ENCODE data around the gene ATG5. TPM values are rescaled to one million over a fixed set of nuclear protein-coding genes. Genes with fewer than 3 reads are reported as not detected.

The ATG5 gene
- total RNA-seq, 3 donors from 2014 or later, result 39.4 to 51.6 (median 43.0) TPM

GRCh38 chr6:106216527-106216926 is 109.0 kb downstream of the ATG5 start:
- intact Hi-C loops (cut with DNase I, micrococcal nuclease), result no loop called here
- Histone ChIP-seq H3K4me1 (ENCODE audit: low read depth) (no peaks in the 10 kb centered on the region), H3K9me3 (no peaks in the 10 kb centered on the region), H3K4me3 (no peak overlapping the region), H3K36me3 (ENCODE audit: low read depth) (no peaks in the 10 kb centered on the region)
- DNase-seq, result no peak
- no peak for TF ChIP-seq CTCF (IDR thresholded peaks at IDR 0.05)
- no peak for ATAC-seq

- no peak for TF ChIP-seq CTCF (IDR thresholded peaks at IDR 0.05)
- H3K4me1 ChIP-seq (ENCODE audit: low read depth), result no peaks in the 10 kb centered on the region
- ATAC-seq (no peak), DNase-seq (no peak)
- intact Hi-C loops (cut with DNase I, micrococcal nuclease), result no loop called here
- no peak overlapping the region for H3K4me3 ChIP-seq
- H3K9me3 ChIP-seq, result no peaks in the 10 kb centered on the region
- H3K36me3 ChIP-seq (ENCODE audit: low read depth), result no peaks in the 10 kb centered on the region
These were observed 110.0 kb downstream of the ATG5 start for GRCh38 chr6:106215608-106216007.

- no peak for TF ChIP-seq CTCF (IDR thresholded peaks at IDR 0.05)
- Histone ChIP-seq H3K4me1 (ENCODE audit: low read depth) (no peaks in the 10 kb centered on the region), H3K9me3 (no peaks in the 10 kb centered on the region), H3K36me3 (ENCODE audit: low read depth) (no peaks in the 10 kb centered on the region), H3K4me3 (no peak overlapping the region)
- ATAC-seq (no peak), DNase-seq (no peak)
- intact Hi-C loops (cut with DNase I, micrococcal nuclease), result no loop called here
These were observed 111.0 kb downstream of the ATG5 start for GRCh38 chr6:106214531-106214930.

- no peak for DNase-seq
- no peak for TF ChIP-seq CTCF (IDR thresholded peaks at IDR 0.05)
- Histone ChIP-seq H3K9me3 (no peaks in the 10 kb centered on the region), H3K4me3 (no peak overlapping the region), H3K36me3 (ENCODE audit: low read depth) (no peaks in the 10 kb centered on the region), H3K4me1 (ENCODE audit: low read depth) (no peaks in the 10 kb centered on the region)
- no peak for ATAC-seq
- intact Hi-C loops (cut with DNase I, micrococcal nuclease), result no loop called here
These were observed 111.8 kb downstream of the ATG5 start for GRCh38 chr6:106213660-106214289.

GRCh38 chr6:106212576-106212975 is 113.0 kb downstream of the ATG5 start:
- TF ChIP-seq CTCF (IDR thresholded peaks at IDR 0.05), result no peak
- no peaks in the 10 kb centered on the region for H3K36me3 ChIP-seq (ENCODE audit: low read depth)
- H3K9me3 ChIP-seq, result no peaks in the 10 kb centered on the region
- H3K4me1 ChIP-seq (ENCODE audit: low read depth), result no peaks in the 10 kb centered on the region
- intact Hi-C loops (cut with DNase I, micrococcal nuclease), result no loop called here
- ATAC-seq, result no peak
- DNase-seq, result no peak
- H3K4me3 ChIP-seq, result no peak overlapping the region

GRCh38 chr6:106206905-106207304 is 118.7 kb downstream of the ATG5 start:
- no peaks in the 10 kb centered on the region for H3K9me3 ChIP-seq
- H3K4me3 ChIP-seq, result no peak overlapping the region
- no peaks in the 10 kb centered on the region for H3K4me1 ChIP-seq (ENCODE audit: low read depth)
- ATAC-seq, result no peak
- no peak for DNase-seq
- no peak for TF ChIP-seq CTCF (IDR thresholded peaks at IDR 0.05)
- no peaks in the 10 kb centered on the region for H3K36me3 ChIP-seq (ENCODE audit: low read depth)
- intact Hi-C loops (cut with DNase I, micrococcal nuclease), result no loop called here

Data from mucosa of descending colon (tissue), 3 donors.